Neural cell (in vitro differentiated cells): ENCODE measurements around the gene BATF3.

Experiments used
- CTCF ChIP-seq: fragments of 450-650 bp; IDR thresholded peaks from 2 replicates; pipeline ENCODE4 v1.5.1; 2014; ENCODE audit warnings: antibody characterized with exemption, mild to moderate bottlenecking, moderate library complexity; ENCODE audit not compliant: poor library complexity, severe bottlenecking
- EP300 ChIP-seq: fragments of 450-650 bp; conservative IDR thresholded peaks from 2 replicates; pipeline ENCODE4 v1.6.1; 2014; ENCODE audit warnings: antibody characterized with exemption, mild to moderate bottlenecking, moderate library complexity; ENCODE audit not compliant: poor library complexity, severe bottlenecking
- EZH2 ChIP-seq: fragments of 200-600, 300-800 bp; shearing (Covaris generic), sonication (generic); IDR thresholded peaks from 2 replicates; pipeline ENCODE4 v1.6.1; 2014; ENCODE audit warnings: antibody characterized with exemption, low read length, borderline replicate concordance, mild to moderate bottlenecking; ENCODE audit not compliant: insufficient read depth, poor library complexity, severe bottlenecking
- POLR2AphosphoS5 ChIP-seq: IDR thresholded peaks from 2 replicates; pipeline ENCODE4 v1.6.1; 2012
- RAD21 ChIP-seq: fragments of 450-650 bp; conservative IDR thresholded peaks from 2 replicates; pipeline ENCODE4 v1.6.1; 2014; ENCODE audit warnings: antibody characterized with exemption, mild to moderate bottlenecking, moderate library complexity
- REST ChIP-seq: IDR thresholded peaks from 2 replicates; pipeline ENCODE4 v1.6.1; 2012; ENCODE audit warnings: borderline replicate concordance
- SMC3 ChIP-seq: fragments of 450-650 bp; conservative IDR thresholded peaks from 2 replicates; pipeline ENCODE4 v1.6.1; 2014; ENCODE audit warnings: antibody characterized with exemption, mild to moderate bottlenecking, moderate library complexity; ENCODE audit not compliant: poor library complexity
- TAF1 ChIP-seq: IDR thresholded peaks from 2 replicates; pipeline ENCODE4 v1.6.1; 2012; ENCODE audit warnings: low read depth

GRCh38 chr1:212718499-212718898, 18.9 kb upstream of the BATF3 start:
- TF ChIP-seq POLR2AphosphoS5 = no peak
- no peak for TF ChIP-seq EP300
- no peak for TF ChIP-seq CTCF
- TF ChIP-seq TAF1 = no peak
- TF ChIP-seq EZH2 = no peak
- no peak for TF ChIP-seq SMC3
- no peak for TF ChIP-seq RAD21
- TF ChIP-seq REST = no peak
